Neural crest cell (in vitro differentiated cells): ENCODE data around the gene C5orf52. TPM values are rescaled to one million over a fixed set of nuclear protein-coding genes. Genes with fewer than 3 reads are reported as not detected.

Experiments
- DNase-seq: peaks from one replicate; pipeline ENCODE4 v3.0.0; 2021; ENCODE audit warnings: low read depth, mixed read lengths, low spot score
- H3K27ac Mint-ChIP-seq: one replicate; pipeline ENCODE4 v1.8.0; 2021; ENCODE audit warnings: mild to moderate bottlenecking, mixed read lengths; ENCODE audit not compliant: unreplicated experiment
- H3K27me3 Mint-ChIP-seq: 2 replicates; pipeline ENCODE4 v1.8.0; 2021; ENCODE audit warnings: low read depth, mild to moderate bottlenecking, mixed read lengths
- H3K36me3 Mint-ChIP-seq: 2 replicates; pipeline ENCODE4 v1.8.0; 2021; ENCODE audit warnings: low read depth, mild to moderate bottlenecking, mixed read lengths
- H3K4me1 Mint-ChIP-seq: 2 replicates; pipeline ENCODE4 v1.8.0; 2021; ENCODE audit warnings: mixed read lengths
- H3K4me3 Mint-ChIP-seq: one replicate; pipeline ENCODE4 v1.8.0; 2021; ENCODE audit warnings: mild to moderate bottlenecking, mixed read lengths
- H3K9me3 Mint-ChIP-seq: 2 replicates; pipeline ENCODE4 v1.8.0; 2021; ENCODE audit warnings: mixed read lengths
- CTCF ChIP-seq: fragments of 200-600 bp; sonication (generic); conservative IDR thresholded peaks from 2 replicates; pipeline ENCODE4 v1.5.0; 2021; ENCODE audit warnings: antibody characterized with exemption, mild to moderate bottlenecking
- total RNA-seq: library from RNA; stranded (reverse); gene quantifications from 2 replicates; pipeline ENCODE4 v1.2.1, GENCODE V29; 2021

Gene C5orf52
- total RNA-seq, 1 donor from 2014 or later, result not detected

- Mint-ChIP-seq H3K27ac (no peak overlapping the region), H3K36me3 (peaks cover 11% of the 10 kb centered on the region), H3K9me3 (peaks cover 11% of the 10 kb centered on the region), H3K27me3 (no peaks in the 10 kb centered on the region), H3K4me3 (no peak overlapping the region), H3K4me1 (no peaks in the 10 kb centered on the region)
- TF ChIP-seq CTCF, result no peak
- no peak for DNase-seq
Measured at GRCh38 chr5:157648275-157648990, 22.9 kb upstream of the C5orf52 start.

GRCh38 chr5:157649101-157649500, 22.2 kb upstream of the C5orf52 start:
- Mint-ChIP-seq H3K9me3 (peaks cover 13% of the 10 kb centered on the region), H3K4me1 (no peaks in the 10 kb centered on the region), H3K36me3 (peaks cover 13% of the 10 kb centered on the region), H3K27me3 (no peaks in the 10 kb centered on the region), H3K27ac (no peak overlapping the region), H3K4me3 (no peak overlapping the region)
- no peak for DNase-seq
- no peak for TF ChIP-seq CTCF

- H3K4me3 Mint-ChIP-seq, result no peak overlapping the region
- no peaks in the 10 kb centered on the region for H3K27me3 Mint-ChIP-seq
Measured at GRCh38 chr5:157650991-157651611, 20.2 kb upstream of the C5orf52 start.

GRCh38 chr5:157651623-157652376, 19.5 kb upstream of the C5orf52 start:
- Mint-ChIP-seq H3K4me3 (no peak overlapping the region), H3K27me3 (no peaks in the 10 kb centered on the region), H3K4me1 (no peaks in the 10 kb centered on the region), H3K9me3 (peaks cover 18% of the 10 kb centered on the region), H3K27ac (no peak overlapping the region), H3K36me3 (peaks cover 16% of the 10 kb centered on the region)
- DNase-seq, result no peak
- no peak for TF ChIP-seq CTCF

More at GRCh38 chr5:157650991-157651611, 20.2 kb upstream of the C5orf52 start:
- no peaks in the 10 kb centered on the region for H3K4me1 Mint-ChIP-seq
- DNase-seq, result no peak
- H3K27ac Mint-ChIP-seq, result no peak overlapping the region
- peaks cover 18% of the 10 kb centered on the region for H3K9me3 Mint-ChIP-seq
- H3K36me3 Mint-ChIP-seq, result peaks cover 16% of the 10 kb centered on the region
- TF ChIP-seq CTCF, result no peak

GRCh38 chr5:157652377-157652692, 19.0 kb upstream of the C5orf52 start, which contains the start of gene SOX30:
SOX30 (minus strand) TSS chr5:157652438; CDS start chr5:157652078, 360 bp downstream.
- Mint-ChIP-seq H3K27ac (no peak within 1 kb of the TSS), H3K9me3 (peaks cover 18% of the 10 kb centered on the region), H3K27me3 (no peaks in the 10 kb centered on the region), H3K4me3 (no peak within 1 kb of the TSS), H3K4me1 (no peaks in the 10 kb centered on the region), H3K36me3 (peaks cover 16% of the 10 kb centered on the region)
- no peak for TF ChIP-seq CTCF
- DNase-seq, result no peak
